Testis (tissue), 2 donors: ENCODE results near the gene KCNE1.

Source experiments
- CTCF ChIP-seq, 3 experiments: fragments of 450-650 bp in 2 of 3; fragments of 200-600 bp in 1 of 3; sonication (generic) in 1 of 3; IDR thresholded peaks; one replicate each; pipeline ENCODE4 v1.5.1; 2016 to 2019; ENCODE audit warnings: antibody characterized with exemption in 3 of 3, mild to moderate bottlenecking in 2 of 3, moderate library complexity in 1 of 3
- POLR2A ChIP-seq: fragments of 450-650 bp; IDR thresholded peaks from one replicate; pipeline ENCODE4 v1.6.1; 2017; ENCODE audit warnings: antibody characterized with exemption, mild to moderate bottlenecking, moderate library complexity

GRCh38 chr21:34510148-34511142 is 1.6 kb downstream of the KCNE1 start:
- TF ChIP-seq POLR2A (no peak), CTCF (IDR thresholded peaks at IDR 0.05) (peak; percentile 53 to 69 (median 59))
